ENCODE measurements around the gene FAM89B. TPM values are rescaled to one million over a fixed set of nuclear protein-coding genes. Genes with fewer than 3 reads are reported as not detected.

FAM89B gene
- total RNA-seq, 2 experiments from 2014 or later, result 36.6 to 54.2 TPM

- Mint-ChIP-seq H3K4me3 (peak within 1 kb of the TSS; percentile 84), H3K4me1 (peaks cover 49% of the 10 kb centered on the region), H3K27me3 (no peaks in the 10 kb centered on the region), H3K9me3 (ENCODE audit: low read depth) (no peaks in the 10 kb centered on the region), H3K36me3 (peaks cover 15% of the 10 kb centered on the region), H3K27ac (peak within 1 kb of the TSS; percentile 91)
- ATAC-seq, result peak; percentile 40
- DNase-seq, result peak; percentile 89
- CTCF ChIA-PET, result interaction anchor here (0.9 to 7.1 kb wide), 8 partner anchors 10 to 78 kb away, joined by 3 to 172 read pairs (median 4); partner anchors contain the start of genes KCNK7, MAP3K11 and PCNX3
Observed at GRCh38 chr11:65575568-65576231, 3.4 kb downstream of the FAM89B start, which contains the start of gene EHBP1L1. TSS of gene EHBP1L1 (plus strand) at chr11:65576053. CDS start at chr11:65576303, 250 bp downstream.

DNA sequence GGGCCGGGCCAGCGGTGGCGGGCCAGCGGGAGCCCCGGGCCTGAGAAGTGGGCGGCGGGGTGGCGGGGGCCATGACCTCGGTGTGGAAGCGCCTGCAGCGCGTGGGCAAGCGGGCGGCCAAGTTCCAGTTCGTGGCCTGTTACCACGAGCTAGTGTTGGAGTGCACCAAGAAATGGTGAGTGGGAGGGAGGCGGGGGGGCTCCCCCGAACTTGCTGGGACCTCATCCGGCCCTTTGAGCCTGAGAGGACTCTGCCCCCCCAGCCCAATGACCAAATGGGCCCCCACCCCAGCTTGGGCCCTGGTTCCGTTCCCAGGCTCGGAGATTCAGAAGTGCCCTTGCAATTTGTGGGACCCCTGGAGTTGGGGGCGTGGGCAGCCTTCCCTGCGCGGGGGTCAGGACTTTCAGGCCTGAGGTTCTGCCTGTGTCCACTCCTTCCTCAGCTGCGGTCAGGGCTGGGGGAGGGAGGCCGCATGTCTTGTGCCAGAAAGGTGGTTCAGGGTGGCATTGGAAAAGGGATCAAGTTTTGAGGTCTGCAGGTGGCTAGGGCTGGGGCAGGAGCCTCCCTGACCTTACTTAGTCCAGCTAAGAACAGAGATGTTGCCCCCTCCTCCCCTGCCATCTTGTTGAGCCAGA lies 4.0 kb downstream of the FAM89B start:
- Mint-ChIP-seq H3K27me3 (no peaks in the 10 kb centered on the region), H3K4me1 (peaks cover 45% of the 10 kb centered on the region), H3K36me3 (peaks cover 17% of the 10 kb centered on the region), H3K4me3 (peak overlapping the region; percentile 84), H3K9me3 (ENCODE audit: low read depth) (no peaks in the 10 kb centered on the region), H3K27ac (peak overlapping the region; percentile 84)
- CTCF ChIA-PET, result interaction anchor here (1.4 to 7.1 kb wide), 6 partner anchors 11 to 79 kb away, joined by 4 to 172 read pairs (median 7); partner anchors contain the start of genes KCNK7, MAP3K11 and PCNX3
- ATAC-seq (no peak), DNase-seq (peak; percentile 61)

- DNase-seq, result peak; percentile 60
- no peaks in the 10 kb centered on the region for H3K9me3 Mint-ChIP-seq (ENCODE audit: low read depth)
- peak overlapping the region; percentile 84 for H3K27ac Mint-ChIP-seq
- H3K36me3 Mint-ChIP-seq, result peaks cover 20% of the 10 kb centered on the region
- H3K4me1 Mint-ChIP-seq, result peaks cover 40% of the 10 kb centered on the region
- H3K4me3 Mint-ChIP-seq, result peak overlapping the region; percentile 84
- H3K27me3 Mint-ChIP-seq, result no peaks in the 10 kb centered on the region
- CTCF ChIA-PET, result interaction anchor here (0.7 to 7.1 kb wide), 6 partner anchors 11 to 61 kb away, joined by 3 to 172 read pairs (median 7); partner anchors contain the start of genes KCNK7, MAP3K11, PCNX3 and SIPA1
- no peak for ATAC-seq
Observed at GRCh38 chr11:65576867-65577755, 4.8 kb downstream of the FAM89B start.

DNA sequence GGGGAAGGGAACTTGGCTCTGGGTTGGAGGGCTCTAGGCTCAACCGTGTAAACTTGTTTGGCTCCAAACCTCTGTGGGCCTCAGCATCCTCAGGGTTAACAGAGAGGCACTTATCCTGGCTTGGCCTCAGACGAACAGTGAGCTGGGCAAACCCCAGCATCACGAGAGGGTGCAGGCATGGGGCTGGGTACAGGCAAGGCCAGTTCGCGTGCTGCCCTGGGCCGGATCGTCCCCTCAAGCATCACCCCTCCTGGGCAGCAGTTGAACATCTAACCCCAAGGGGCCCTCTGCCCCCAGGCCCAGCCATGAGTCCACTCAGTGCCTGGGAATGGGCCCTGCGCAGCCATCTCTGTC lies 5.4 kb downstream of the FAM89B start:
- no peak for ATAC-seq
- H3K36me3 Mint-ChIP-seq, result peaks cover 22% of the 10 kb centered on the region
- H3K9me3 Mint-ChIP-seq (ENCODE audit: low read depth), result no peaks in the 10 kb centered on the region
- H3K27me3 Mint-ChIP-seq, result no peaks in the 10 kb centered on the region
- H3K27ac Mint-ChIP-seq, result peak overlapping the region; percentile 65
- H3K4me3 Mint-ChIP-seq, result peak overlapping the region; percentile 53
- peaks cover 38% of the 10 kb centered on the region for H3K4me1 Mint-ChIP-seq
- no peak for DNase-seq
- CTCF ChIA-PET, result interaction anchor here (0.9 to 7.1 kb wide), 3 partner anchors 12 to 37 kb away, joined by 3 to 172 read pairs (median 38); partner anchors contain the start of gene KCNK7

DNA sequence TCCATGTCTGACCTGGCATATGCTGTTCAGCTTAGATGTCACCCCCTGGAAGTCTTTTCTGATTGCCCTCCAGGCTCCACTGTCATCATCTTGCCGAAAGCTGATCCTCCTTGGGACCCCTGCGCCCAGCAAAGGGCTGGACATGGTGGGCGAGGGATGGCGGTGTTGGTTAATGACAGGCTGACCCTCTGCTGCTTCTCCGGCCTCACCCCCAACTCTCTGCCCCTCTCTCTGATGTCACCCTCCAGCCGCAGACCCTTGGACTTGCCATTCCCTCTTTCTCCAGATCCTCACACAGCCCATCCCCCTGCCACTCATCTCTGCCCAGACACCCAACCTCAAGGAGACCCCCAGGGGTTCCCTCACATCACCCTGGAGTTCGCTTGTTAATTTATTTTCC lies 5.8 kb downstream of the FAM89B start:
- peaks cover 41% of the 10 kb centered on the region for H3K4me1 Mint-ChIP-seq
- CTCF ChIA-PET, result interaction anchor here (3.5 to 7.1 kb wide), 2 partner anchors 12 to 37 kb away, joined by 38 to 172 read pairs; partner anchors contain the start of gene KCNK7
- no peaks in the 10 kb centered on the region for H3K9me3 Mint-ChIP-seq (ENCODE audit: low read depth)
- ATAC-seq, result no peak
- peaks cover 24% of the 10 kb centered on the region for H3K36me3 Mint-ChIP-seq
- H3K27ac Mint-ChIP-seq, result peak overlapping the region; percentile 65
- peak overlapping the region; percentile 53 for H3K4me3 Mint-ChIP-seq
- H3K27me3 Mint-ChIP-seq, result no peaks in the 10 kb centered on the region
- no peak for DNase-seq

DNA sequence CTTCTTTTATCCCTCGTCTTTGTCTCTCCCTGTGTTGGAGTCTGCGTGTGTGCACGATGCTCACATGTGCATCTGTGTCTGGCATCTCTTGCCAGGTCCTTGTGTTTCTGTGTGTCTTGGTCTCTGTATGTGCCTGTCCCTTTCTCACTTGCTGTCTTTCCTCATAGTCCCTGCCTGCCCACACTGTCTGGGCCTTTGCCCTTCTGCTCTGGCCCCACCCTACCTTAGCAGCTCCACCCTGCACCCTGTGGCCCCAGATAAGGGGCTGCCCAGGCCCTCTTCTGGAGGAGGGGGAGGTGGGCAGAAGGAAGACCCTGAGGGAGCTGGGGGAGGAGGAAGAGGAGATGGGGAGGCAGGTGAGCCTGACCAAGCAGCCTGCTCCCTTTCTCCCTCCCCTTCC lies 6.3 kb downstream of the FAM89B start:
- Mint-ChIP-seq H3K9me3 (ENCODE audit: low read depth) (no peaks in the 10 kb centered on the region), H3K4me1 (peaks cover 40% of the 10 kb centered on the region), H3K27ac (peak overlapping the region; percentile 39), H3K4me3 (peak overlapping the region; percentile 50), H3K27me3 (no peaks in the 10 kb centered on the region), H3K36me3 (peaks cover 21% of the 10 kb centered on the region)
- no peak for ATAC-seq
- DNase-seq, result no peak
- CTCF ChIA-PET, result interaction anchor here (7.1 kb wide), 1 partner anchor 12 kb away, joined by 172 read pairs; the partner anchor contains the start of gene KCNK7

- no peak for ATAC-seq
- CTCF ChIA-PET, result interaction anchor here (7.1 kb wide), 1 partner anchor 11 kb away, joined by 172 read pairs; the partner anchor contains the start of gene KCNK7
- Mint-ChIP-seq H3K4me1 (peaks cover 42% of the 10 kb centered on the region), H3K27me3 (no peaks in the 10 kb centered on the region), H3K27ac (peak overlapping the region; percentile 25), H3K36me3 (peaks cover 24% of the 10 kb centered on the region), H3K9me3 (ENCODE audit: low read depth) (no peaks in the 10 kb centered on the region), H3K4me3 (no peak overlapping the region)
- no peak for DNase-seq
Observed at GRCh38 chr11:65579291-65579690, 7.0 kb downstream of the FAM89B start.

DNA sequence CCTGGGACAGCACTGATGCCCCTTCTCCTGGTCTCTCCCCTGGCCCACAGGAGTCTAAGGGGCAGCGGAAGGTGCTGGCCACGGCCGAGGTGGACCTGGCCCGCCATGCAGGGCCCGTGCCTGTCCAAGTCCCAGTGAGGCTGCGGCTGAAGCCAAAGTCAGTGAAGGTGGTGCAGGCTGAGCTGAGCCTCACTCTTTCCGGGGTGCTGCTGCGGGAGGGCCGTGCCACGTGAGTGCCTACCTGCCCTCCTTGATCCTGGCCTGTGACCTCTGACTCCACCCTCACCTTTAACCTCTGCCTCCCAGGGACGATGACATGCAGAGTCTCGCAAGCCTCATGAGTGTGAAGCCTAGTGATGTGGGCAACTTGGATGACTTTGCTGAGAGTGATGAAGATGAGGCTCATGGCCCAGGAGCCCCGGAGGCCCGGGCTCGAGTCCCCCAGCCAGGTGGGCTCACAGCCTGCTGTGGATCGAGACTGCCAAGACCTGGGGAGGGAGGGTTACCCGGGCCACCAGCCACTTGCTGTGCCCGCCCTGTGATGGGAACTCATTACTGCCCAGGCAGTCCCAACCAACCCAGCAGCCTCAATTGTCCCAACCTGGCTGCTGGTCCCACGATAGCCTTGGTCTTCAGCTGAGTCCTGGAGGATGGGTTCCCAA lies 7.8 kb downstream of the FAM89B start:
- Mint-ChIP-seq H3K4me3 (no peak overlapping the region), H3K9me3 (ENCODE audit: low read depth) (no peaks in the 10 kb centered on the region), H3K4me1 (peaks cover 39% of the 10 kb centered on the region), H3K27me3 (no peaks in the 10 kb centered on the region), H3K27ac (no peak overlapping the region), H3K36me3 (peaks cover 28% of the 10 kb centered on the region)
- CTCF ChIA-PET, result interaction anchor here (1.6 to 7.1 kb wide), 2 partner anchors 10 to 39 kb away, joined by 6 to 172 read pairs; partner anchors contain the start of gene KCNK7
- DNase-seq (no peak), ATAC-seq (no peak)

GRCh38 chr11:65580756-65581155 lies 8.4 kb downstream of the FAM89B start:
- ATAC-seq (no peak), DNase-seq (no peak)
- Mint-ChIP-seq H3K4me1 (peaks cover 35% of the 10 kb centered on the region), H3K27ac (no peak overlapping the region), H3K36me3 (peaks cover 28% of the 10 kb centered on the region), H3K27me3 (no peaks in the 10 kb centered on the region), H3K9me3 (ENCODE audit: low read depth) (no peaks in the 10 kb centered on the region), H3K4me3 (no peak overlapping the region)
- CTCF ChIA-PET, result interaction anchor here (1.6 to 7.1 kb wide), 2 partner anchors 10 to 40 kb away, joined by 6 to 172 read pairs; partner anchors contain the start of gene KCNK7

DNA sequence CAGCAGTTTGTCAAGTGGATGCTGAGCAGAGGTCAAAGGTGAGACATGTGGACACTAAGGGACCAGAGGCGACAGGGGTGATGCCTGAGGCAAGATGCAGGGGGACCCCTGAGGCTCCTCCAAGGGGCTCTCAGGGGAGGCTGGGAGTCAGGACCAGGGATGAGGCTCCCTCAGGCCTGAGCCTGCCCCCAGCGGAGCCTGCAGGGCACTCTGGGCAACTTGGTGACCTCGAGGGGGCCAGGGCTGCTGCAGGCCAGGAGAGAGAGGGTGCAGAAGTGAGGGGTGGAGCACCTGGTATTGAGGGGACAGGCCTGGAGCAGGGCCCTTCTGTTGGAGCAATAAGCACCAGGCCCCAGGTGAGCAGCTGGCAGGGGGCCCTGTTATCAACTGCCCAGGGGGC lies 9.6 kb downstream of the FAM89B start:
- CTCF ChIA-PET, result interaction anchor here (1.0 to 3.0 kb wide), 3 partner anchors 12 to 41 kb away, joined by 3 to 12 read pairs (median 6); no protein-coding TSS in a partner anchor
- Mint-ChIP-seq H3K4me3 (no peak overlapping the region), H3K9me3 (ENCODE audit: low read depth) (no peaks in the 10 kb centered on the region), H3K27ac (peak overlapping the region; percentile 31), H3K27me3 (no peaks in the 10 kb centered on the region), H3K4me1 (peaks cover 47% of the 10 kb centered on the region), H3K36me3 (peaks cover 31% of the 10 kb centered on the region)
- ATAC-seq, result no peak
- DNase-seq, result no peak

GRCh38 chr11:65583589-65583988 lies 11.3 kb downstream of the FAM89B start:
- no peak overlapping the region for H3K4me3 Mint-ChIP-seq
- no peak for DNase-seq
- H3K27me3 Mint-ChIP-seq, result no peaks in the 10 kb centered on the region
- CTCF ChIA-PET, result interaction anchor here (1.0 to 3.0 kb wide), 2 partner anchors 11 kb away, joined by 6 to 12 read pairs; partner anchors contain the start of gene FAM89B
- peak overlapping the region; percentile 48 for H3K27ac Mint-ChIP-seq
- H3K4me1 Mint-ChIP-seq, result peaks cover 51% of the 10 kb centered on the region
- no peaks in the 10 kb centered on the region for H3K9me3 Mint-ChIP-seq (ENCODE audit: low read depth)
- H3K36me3 Mint-ChIP-seq, result peaks cover 31% of the 10 kb centered on the region
- ATAC-seq, result no peak

DNA sequence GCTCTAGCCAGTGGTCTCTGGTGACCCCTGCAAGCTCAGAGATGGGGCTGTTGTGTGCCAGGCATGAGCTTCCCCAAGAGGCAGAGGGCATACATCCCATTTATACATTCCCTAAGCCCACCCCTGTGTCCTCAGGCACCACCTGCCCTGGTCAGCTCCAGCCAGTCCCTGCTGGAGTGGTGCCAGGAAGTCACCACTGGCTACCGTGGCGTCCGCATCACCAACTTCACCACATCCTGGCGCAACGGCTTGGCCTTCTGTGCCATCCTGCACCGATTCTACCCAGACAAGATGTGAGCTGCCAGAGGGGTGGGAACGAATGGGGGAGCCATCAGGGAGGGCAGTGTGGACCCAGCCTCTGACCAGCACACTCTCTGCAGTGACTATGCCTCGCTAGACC lies 11.8 kb downstream of the FAM89B start:
- CTCF ChIA-PET, result interaction anchor here (1.0 to 12.7 kb wide), 3 partner anchors 10 to 43 kb away, joined by 6 to 209 read pairs (median 12); partner anchors contain the start of gene FAM89B
- ATAC-seq (no peak), DNase-seq (no peak)
- peaks cover 53% of the 10 kb centered on the region for H3K4me1 Mint-ChIP-seq
- H3K27ac Mint-ChIP-seq, result no peak overlapping the region
- H3K36me3 Mint-ChIP-seq, result peaks cover 30% of the 10 kb centered on the region
- H3K4me3 Mint-ChIP-seq, result no peak overlapping the region
- H3K9me3 Mint-ChIP-seq (ENCODE audit: low read depth), result no peaks in the 10 kb centered on the region
- H3K27me3 Mint-ChIP-seq, result no peaks in the 10 kb centered on the region

Data from activated CD8-positive, alpha-beta memory T cell treated with anti-CD3 and anti-CD28 coated beads, Interleukin-2, amount 10 ng/mL, durations not matched to agents 7 days and 5 days (primary cell).